MM.1S (cell line): ENCODE results near the gene SCAMP4.

Experiments
- DNase-seq: peaks from one replicate; pipeline ENCODE4 v3.0.0-alpha.2; 2015
- H2AFZ ChIP-seq: fragments of 300-600 bp; sonication (generic); 2 replicates; pipeline ENCODE4 v1.6.0; 2016; ENCODE audit warnings: antibody characterized with exemption, low read length
- H3F3A ChIP-seq: fragments of 300-600 bp; sonication (generic); 2 replicates; pipeline ENCODE4 v1.6.1; 2016; ENCODE audit warnings: mild to moderate bottlenecking, antibody characterized with exemption, low read length, moderate library complexity, mixed read lengths; ENCODE audit not compliant: insufficient read depth
- H3K27ac ChIP-seq: fragments of 300-600 bp; sonication (generic); 2 replicates; pipeline ENCODE4 v1.5.1; 2016; ENCODE audit warnings: mild to moderate bottlenecking, low read length
- H3K27me3 ChIP-seq: fragments of 300-600 bp; sonication (generic); replicated peaks from 2 replicates; pipeline ENCODE4 v1.6.0; 2016; ENCODE audit warnings: low read length; ENCODE audit not compliant: insufficient read depth
- H3K36me3 ChIP-seq: fragments of 300-600 bp; sonication (generic); replicated peaks from 2 replicates; pipeline ENCODE4 v1.6.1; 2016; ENCODE audit warnings: mild to moderate bottlenecking, low read length, mixed read lengths; ENCODE audit not compliant: insufficient read depth
- H3K4me1 ChIP-seq: fragments of 300-600 bp; sonication (generic); 2 replicates; pipeline ENCODE4 v1.6.1; 2016; ENCODE audit warnings: low read length, mixed read lengths
- H3K4me2 ChIP-seq: fragments of 300-600 bp; sonication (generic); 2 replicates; pipeline ENCODE4 v1.6.0; 2016; ENCODE audit warnings: low read depth, low read length
- H3K4me3 ChIP-seq: fragments of 300-600 bp; sonication (generic); 2 replicates; pipeline ENCODE4 v1.5.1; 2016; ENCODE audit warnings: low read length, mixed read lengths
- H3K79me2 ChIP-seq: fragments of 300-600 bp; sonication (generic); 2 replicates; pipeline ENCODE4 v1.6.1; 2016; ENCODE audit warnings: mixed run types, low read length, mixed read lengths
- H3K9ac ChIP-seq: fragments of 300-600 bp; sonication (generic); 2 replicates; pipeline ENCODE4 v1.6.1; 2016; ENCODE audit warnings: low read length, mixed read lengths
- H3K9me2 ChIP-seq: fragments of 300-600 bp; sonication (generic); replicated peaks from 2 replicates; pipeline ENCODE4 v1.6.1; 2016; ENCODE audit warnings: mild to moderate bottlenecking, low read length, mixed read lengths; ENCODE audit not compliant: insufficient read depth
- H3K9me3 ChIP-seq: fragments of 300-600 bp; sonication (generic); replicated peaks from 2 replicates; pipeline ENCODE4 v1.6.1; 2016; ENCODE audit warnings: mild to moderate bottlenecking, low read length, mixed read lengths; ENCODE audit not compliant: insufficient read depth
- H4K20me1 ChIP-seq: fragments of 300-600 bp; sonication (generic); 2 replicates; pipeline ENCODE4 v1.6.1; 2016; ENCODE audit warnings: mild to moderate bottlenecking, low read length, moderate library complexity, mixed read lengths; ENCODE audit not compliant: insufficient read depth
- CTCF ChIP-seq: fragments of 300-600 bp; sonication (generic); IDR thresholded peaks from 2 replicates; pipeline ENCODE4 v1.5.1; 2016; ENCODE audit warnings: antibody characterized with exemption, low read length, mixed read lengths
- EZH2 ChIP-seq: fragments of 300-600 bp; sonication (generic); optimal IDR thresholded peaks from 2 replicates; pipeline ENCODE3; 2017; ENCODE audit warnings: low read depth, mild to moderate bottlenecking, antibody characterized with exemption, low read length, mixed read lengths
- EZH2phosphoT487 ChIP-seq: fragments of 300-600 bp; sonication (generic); IDR thresholded peaks from 2 replicates; pipeline ENCODE4 v1.6.1; 2018; ENCODE audit warnings: antibody characterized with exemption, low read length

Gene SCAMP4

GRCh38 chr19:1918975-1919374 is 13.8 kb downstream of the SCAMP4 start:
- Histone ChIP-seq H3K9me3 (no peaks in the 10 kb centered on the region), H2AFZ (no peak overlapping the region), H3K9me2 (no peaks in the 10 kb centered on the region), H3K4me2 (no peak overlapping the region), H3K4me3 (no peak overlapping the region), H3F3A (peaks cover 16% of the 10 kb centered on the region), H4K20me1 (no peaks in the 10 kb centered on the region), H3K9ac (no peak overlapping the region), H3K79me2 (peaks cover 11% of the 10 kb centered on the region), H3K4me1 (peaks cover 10% of the 10 kb centered on the region), H3K27me3 (no peaks in the 10 kb centered on the region), H3K27ac (no peak overlapping the region), H3K36me3 (no peaks in the 10 kb centered on the region)
- TF ChIP-seq EZH2: no peak
- no peak for TF ChIP-seq CTCF
- TF ChIP-seq EZH2phosphoT487: no peak
- no peak for DNase-seq

- no peaks in the 10 kb centered on the region for H3K36me3 ChIP-seq
- H3K4me3 ChIP-seq: no peak overlapping the region
- H3K9me2 ChIP-seq: no peaks in the 10 kb centered on the region
- H3K27me3 ChIP-seq: no peaks in the 10 kb centered on the region
- peaks cover 19% of the 10 kb centered on the region for H3F3A ChIP-seq
- H3K4me1 ChIP-seq: peaks cover 15% of the 10 kb centered on the region
- H3K4me2 ChIP-seq: no peak overlapping the region
- no peak overlapping the region for H3K9ac ChIP-seq
- no peak overlapping the region for H3K27ac ChIP-seq
- TF ChIP-seq EZH2: no peak
- TF ChIP-seq EZH2phosphoT487: no peak
- no peak for TF ChIP-seq CTCF
- no peak overlapping the region for H2AFZ ChIP-seq
- H4K20me1 ChIP-seq: no peaks in the 10 kb centered on the region
- DNase-seq: no peak
- peaks cover 5% of the 10 kb centered on the region; the same call in 1 of the 2 replicates for H3K79me2 ChIP-seq
- H3K9me3 ChIP-seq: no peaks in the 10 kb centered on the region
Observed at GRCh38 chr19:1920644-1921043, 15.4 kb downstream of the SCAMP4 start.

GRCh38 chr19:1921326-1921725 is 16.1 kb downstream of the SCAMP4 start:
- Histone ChIP-seq H3K9me2 (no peaks in the 10 kb centered on the region), H4K20me1 (no peaks in the 10 kb centered on the region), H3K9me3 (no peaks in the 10 kb centered on the region), H3K79me2 (peaks cover 5% of the 10 kb centered on the region; the same call in 1 of the 2 replicates), H3K4me1 (peaks cover 15% of the 10 kb centered on the region), H3K36me3 (no peaks in the 10 kb centered on the region), H2AFZ (no peak overlapping the region), H3F3A (peaks cover 19% of the 10 kb centered on the region), H3K27me3 (no peaks in the 10 kb centered on the region), H3K4me2 (no peak overlapping the region), H3K27ac (no peak overlapping the region), H3K4me3 (no peak overlapping the region), H3K9ac (no peak overlapping the region)
- DNase-seq: no peak
- TF ChIP-seq EZH2: no peak
- TF ChIP-seq EZH2phosphoT487: no peak
- no peak for TF ChIP-seq CTCF
